GM23338 (cell line): Measurements from ENCODE around the gene CEACAM3. TPM values are rescaled to one million over a fixed set of nuclear protein-coding genes. Genes with fewer than 3 reads are reported as not detected.

Experiments
- ATAC-seq: fragments of 200-7000 bp; cut with Tn5 transposase; 3 replicates; pipeline ENCODE4 v1.9.1; 2020
- DNase-seq: peaks from one replicate; pipeline ENCODE4 v3.0.0-alpha.2; 2015; ENCODE audit warnings: low spot score
- H2AFZ ChIP-seq: fragments of 200-600 bp; sonication (generic); 2 replicates; pipeline ENCODE4 v1.8.0; 2016; ENCODE audit warnings: antibody characterized with exemption, mild to moderate bottlenecking, moderate library complexity
- H3F3A ChIP-seq: fragments of 200-600 bp; sonication (generic); replicated peaks from 2 replicates; pipeline ENCODE4 v1.8.0; 2017; ENCODE audit warnings: antibody characterized with exemption, mixed run types, low read depth
- H3K27ac ChIP-seq: fragments of 200-600 bp; sonication (generic); 2 replicates; pipeline ENCODE4 v1.6.1; 2016; ENCODE audit warnings: low read depth
- H3K27me3 ChIP-seq: fragments of 200-600 bp; sonication (generic); 2 replicates; pipeline ENCODE4 v1.8.0; 2016; ENCODE audit warnings: mild to moderate bottlenecking, mixed run types, moderate library complexity; ENCODE audit not compliant: insufficient read depth
- H3K36me3 ChIP-seq: fragments of 200-600 bp; sonication (generic); 2 replicates; pipeline ENCODE4 v1.8.0; 2016; ENCODE audit warnings: mild to moderate bottlenecking; ENCODE audit not compliant: insufficient read depth
- H3K4me1 ChIP-seq: fragments of 200-600 bp; sonication (generic); 2 replicates; pipeline ENCODE4 v1.8.0; 2016; ENCODE audit warnings: mild to moderate bottlenecking, moderate library complexity; ENCODE audit not compliant: insufficient read depth
- H3K4me2 ChIP-seq: fragments of 200-600 bp; sonication (generic); 2 replicates; pipeline ENCODE4 v1.7.1; 2017; ENCODE audit warnings: mixed run types
- H3K4me3 ChIP-seq: fragments of 200-600 bp; sonication (generic); 2 replicates; pipeline ENCODE4 v1.6.1; 2016; ENCODE audit warnings: mixed run types
- H3K79me2 ChIP-seq: fragments of 200-600 bp; sonication (generic); replicated peaks from 2 replicates; pipeline ENCODE4 v1.8.0; 2017; ENCODE audit warnings: mild to moderate bottlenecking; ENCODE audit not compliant: insufficient read depth
- H3K9me2 ChIP-seq: fragments of 200-600 bp; sonication (generic); 2 replicates; pipeline ENCODE4 v1.8.0; 2017; ENCODE audit not compliant: insufficient read depth
- H4K20me1 ChIP-seq: fragments of 200-600 bp; sonication (generic); replicated peaks from 2 replicates; pipeline ENCODE4 v1.8.0; 2017; ENCODE audit warnings: mild to moderate bottlenecking; ENCODE audit not compliant: insufficient read depth
- H3K27ac Mint-ChIP-seq: 2 replicates; pipeline ENCODE4 v1.8.0; 2020; ENCODE audit warnings: inconsistent platforms, mild to moderate bottlenecking, moderate library complexity, mixed read lengths
- H3K27me3 Mint-ChIP-seq: 3 replicates; pipeline ENCODE4 v1.8.0; 2022; ENCODE audit warnings: low read depth, mild to moderate bottlenecking, moderate library complexity, mixed read lengths, inconsistent platforms; ENCODE audit not compliant: insufficient read depth, poor library complexity
- H3K36me3 Mint-ChIP-seq: 3 replicates; pipeline ENCODE4 v1.8.0; 2021; ENCODE audit warnings: low read depth, mild to moderate bottlenecking, inconsistent platforms, moderate library complexity, mixed read lengths
- H3K4me1 Mint-ChIP-seq: 3 replicates; pipeline ENCODE4 v1.8.0; 2020; ENCODE audit warnings: mild to moderate bottlenecking, inconsistent platforms, mixed read lengths
- H3K4me3 Mint-ChIP-seq: 3 replicates; pipeline ENCODE4 v1.8.0; 2021; ENCODE audit warnings: moderate library complexity, mild to moderate bottlenecking, inconsistent platforms, mixed read lengths
- H3K9me3 Mint-ChIP-seq: 3 replicates; pipeline ENCODE4 v1.8.0; 2020; ENCODE audit warnings: moderate library complexity, mild to moderate bottlenecking, inconsistent platforms, mixed read lengths
- EZH2 ChIP-seq: fragments of 200-600 bp; sonication (generic); IDR thresholded peaks from one replicate; pipeline ENCODE4 v1.8.0; 2017; ENCODE audit warnings: antibody characterized with exemption, mild to moderate bottlenecking, low read depth; ENCODE audit not compliant: unreplicated experiment
- EZH2phosphoT487 ChIP-seq: fragments of 200-600 bp; sonication (generic); IDR thresholded peaks from one replicate; pipeline ENCODE4 v1.8.1; 2018; ENCODE audit warnings: antibody characterized with exemption; ENCODE audit not compliant: unreplicated experiment
- NANOG ChIP-seq: IDR thresholded peaks from 2 replicates; pipeline ENCODE4 v1.6.1; 2016; ENCODE audit warnings: antibody characterized with exemption, borderline replicate concordance
- POLR2AphosphoS5 ChIP-seq: IDR thresholded peaks from 2 replicates; pipeline ENCODE4 v1.6.1; 2016; ENCODE audit warnings: antibody characterized with exemption, low read depth
- REST ChIP-seq: IDR thresholded peaks from one replicate; pipeline ENCODE4 v1.6.1; 2018; ENCODE audit warnings: antibody characterized with exemption; ENCODE audit not compliant: unreplicated experiment
- STAT1 ChIP-seq: IDR thresholded peaks from one replicate; pipeline ENCODE4 v1.6.1; 2016; ENCODE audit warnings: antibody characterized with exemption; ENCODE audit not compliant: unreplicated experiment
- ZNF331 ChIP-seq: fragments of 250-450 bp; sonication (Bioruptor Pico); IDR thresholded peaks from 2 replicates; pipeline ENCODE4 v1.5.0; 2020; ENCODE audit warnings: low read depth, mild to moderate bottlenecking, moderate library complexity
- ZNF462 ChIP-seq: fragments of 250-450 bp; sonication (Bioruptor Pico); IDR thresholded peaks from 2 replicates; pipeline ENCODE4 v1.5.0; 2020; ENCODE audit warnings: mild to moderate bottlenecking, moderate library complexity
- polyA plus RNA-seq: library from polyadenylated mRNA; unstranded; fragments of >200 nt; fragmentation: Nextera tagmentation; extraction: Ambion mirVana; gene quantifications from 2 replicates; pipeline ENCODE4 v1.2.1, GENCODE V29; 2016
- total RNA-seq: library from RNA; depleted of rRNA; stranded (reverse); fragments of >200 nt; shearing (Covaris generic); gene quantifications from 2 replicates; pipeline ENCODE4 v1.2.3, GENCODE V29; 2014
- TF ChIP-seq, protein P1 (sequence below), 2 experiments: fragments of 200-600 bp in 1 of 2; sonication (generic) in 1 of 2; conservative IDR thresholded peaks; 2 replicates each; pipeline versions ENCODE4 v1.5.1 to v1.6.1; 2016 to 2017; ENCODE audit warnings: antibody characterized with exemption in 2 of 2, low read depth in 2 of 2, mild to moderate bottlenecking in 2 of 2, moderate library complexity in 1 of 2

Gene CEACAM3
- total and polyA plus RNA-seq, 2 experiments from 2014 or later = not detected

DNA sequence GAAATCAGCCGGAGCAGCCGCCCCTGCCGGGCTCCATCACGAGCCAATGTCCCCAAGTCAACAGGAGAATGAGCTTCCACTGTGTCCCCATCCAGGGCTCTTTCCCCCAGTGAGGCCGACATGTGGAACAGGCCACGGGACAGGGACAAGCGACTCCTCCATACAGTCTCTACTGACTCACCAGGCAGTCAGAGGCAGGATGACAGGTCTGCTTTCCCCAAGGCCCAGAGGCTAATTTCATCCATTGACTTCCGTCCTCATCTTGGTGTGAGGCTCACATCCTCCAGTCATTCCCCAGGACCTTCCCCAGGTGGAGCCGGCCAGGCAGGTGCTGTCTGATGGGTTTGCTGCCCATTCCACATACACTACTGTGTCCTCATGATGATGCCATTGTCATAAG lies 37.5 kb upstream of the CEACAM3 start:
- H3K27ac ChIP-seq = no peak overlapping the region
- Mint-ChIP-seq H3K27ac (no peak overlapping the region), H3K4me3 (no peak overlapping the region), H3K27me3 (peaks cover 8% of the 10 kb centered on the region), H3K4me1 (peaks cover under 1% of the 10 kb centered on the region; the same call in 1 of the 3 replicates), H3K36me3 (no peaks in the 10 kb centered on the region), H3K9me3 (no peaks in the 10 kb centered on the region)
- no peaks in the 10 kb centered on the region for H3K36me3 ChIP-seq
- no peaks in the 10 kb centered on the region for H4K20me1 ChIP-seq
- TF ChIP-seq ZNF331 (CRISPR knock-in tag) (no peak), EZH2 (no peak), EZH2phosphoT487 (no peak), STAT1 (no peak), NANOG (no peak)
- no peaks in the 10 kb centered on the region for H3K9me2 ChIP-seq
- H3K27me3 ChIP-seq = no peaks in the 10 kb centered on the region
- no peaks in the 10 kb centered on the region for H3F3A ChIP-seq
- H2AFZ ChIP-seq = no peak overlapping the region
- no peak overlapping the region for H3K4me3 ChIP-seq
- H3K4me1 ChIP-seq = no peaks in the 10 kb centered on the region; the same call in 1 of the 2 replicates
- no peak overlapping the region for H3K4me2 ChIP-seq
- ATAC-seq (no peak), DNase-seq (no peak)
- H3K79me2 ChIP-seq = no peaks in the 10 kb centered on the region

- Mint-ChIP-seq H3K27me3 (peaks cover 5% of the 10 kb centered on the region), H3K4me3 (no peak overlapping the region), H3K4me1 (no peaks in the 10 kb centered on the region), H3K36me3 (no peaks in the 10 kb centered on the region; the same call in 2 of the 3 replicates), H3K27ac (no peak overlapping the region), H3K9me3 (peaks cover 7% of the 10 kb centered on the region; the same call in 2 of the 3 replicates)
- H4K20me1 ChIP-seq = no peaks in the 10 kb centered on the region
- H3F3A ChIP-seq = no peaks in the 10 kb centered on the region
- H3K4me2 ChIP-seq = no peak overlapping the region
- H2AFZ ChIP-seq = no peak overlapping the region
- DNase-seq (no peak), ATAC-seq (no peak)
- no peak overlapping the region for H3K27ac ChIP-seq
- H3K36me3 ChIP-seq = no peaks in the 10 kb centered on the region
- no peaks in the 10 kb centered on the region for H3K4me1 ChIP-seq
- H3K27me3 ChIP-seq = no peaks in the 10 kb centered on the region
- H3K9me2 ChIP-seq = no peaks in the 10 kb centered on the region
- no peaks in the 10 kb centered on the region for H3K79me2 ChIP-seq
- no peak overlapping the region for H3K4me3 ChIP-seq
- TF ChIP-seq, protein P1, sequence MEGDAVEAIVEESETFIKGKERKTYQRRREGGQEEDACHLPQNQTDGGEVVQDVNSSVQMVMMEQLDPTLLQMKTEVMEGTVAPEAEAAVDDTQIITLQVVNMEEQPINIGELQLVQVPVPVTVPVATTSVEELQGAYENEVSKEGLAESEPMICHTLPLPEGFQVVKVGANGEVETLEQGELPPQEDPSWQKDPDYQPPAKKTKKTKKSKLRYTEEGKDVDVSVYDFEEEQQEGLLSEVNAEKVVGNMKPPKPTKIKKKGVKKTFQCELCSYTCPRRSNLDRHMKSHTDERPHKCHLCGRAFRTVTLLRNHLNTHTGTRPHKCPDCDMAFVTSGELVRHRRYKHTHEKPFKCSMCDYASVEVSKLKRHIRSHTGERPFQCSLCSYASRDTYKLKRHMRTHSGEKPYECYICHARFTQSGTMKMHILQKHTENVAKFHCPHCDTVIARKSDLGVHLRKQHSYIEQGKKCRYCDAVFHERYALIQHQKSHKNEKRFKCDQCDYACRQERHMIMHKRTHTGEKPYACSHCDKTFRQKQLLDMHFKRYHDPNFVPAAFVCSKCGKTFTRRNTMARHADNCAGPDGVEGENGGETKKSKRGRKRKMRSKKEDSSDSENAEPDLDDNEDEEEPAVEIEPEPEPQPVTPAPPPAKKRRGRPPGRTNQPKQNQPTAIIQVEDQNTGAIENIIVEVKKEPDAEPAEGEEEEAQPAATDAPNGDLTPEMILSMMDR (conservative IDR thresholded peaks at IDR 0.05; ENCODE audit: low read depth in 2 of 2) = no peak
- no peak for TF ChIP-seq REST
- no peak for TF ChIP-seq EZH2
- no peak for TF ChIP-seq EZH2phosphoT487
- no peak for TF ChIP-seq ZNF331 (CRISPR knock-in tag)
- TF ChIP-seq ZNF462 (CRISPR knock-in tag) = no peak
- TF ChIP-seq POLR2AphosphoS5 = no peak
- no peak for TF ChIP-seq NANOG
Measured at GRCh38 chr19:41767115-41767514, 29.3 kb upstream of the CEACAM3 start.
